GM18861 (cell line): ENCODE results near the gene PRPF38B.
A peak's percentile ranks its signal among the peaks of the same experiment; 100 is the strongest.
"Not testable (repeated sequence)": the region's sequence is repeated elsewhere in the genome, so short reads cannot be mapped to it uniquely, and the experiment has no call there.

Experiments
- ATAC-seq: cut with Tn5 transposase; IDR thresholded peaks from one replicate; pipeline ENCODE4 v1.9.1; 2021; ENCODE audit not compliant: unreplicated experiment

The PRPF38B gene

DNA sequence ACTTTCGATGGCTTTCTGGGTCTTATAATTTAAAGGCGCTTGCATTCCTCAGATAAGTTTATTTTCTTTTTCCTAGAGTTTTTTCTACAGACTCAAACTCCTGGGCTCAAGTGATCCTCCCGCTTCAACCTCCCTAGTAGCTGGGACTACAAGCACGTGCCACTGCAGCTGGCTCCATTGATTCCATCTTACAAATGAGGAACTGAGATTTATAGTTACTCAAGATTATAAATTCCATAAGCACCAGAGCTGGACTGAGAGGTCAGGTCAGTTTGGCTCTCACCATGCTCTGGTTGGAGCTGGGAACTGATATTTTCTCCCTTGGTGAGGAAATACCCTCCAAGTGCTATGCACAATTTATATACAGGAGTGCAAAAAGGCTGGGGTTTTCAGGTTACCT lies 13.4 kb upstream of the PRPF38B start:
- no peak for ATAC-seq

DNA sequence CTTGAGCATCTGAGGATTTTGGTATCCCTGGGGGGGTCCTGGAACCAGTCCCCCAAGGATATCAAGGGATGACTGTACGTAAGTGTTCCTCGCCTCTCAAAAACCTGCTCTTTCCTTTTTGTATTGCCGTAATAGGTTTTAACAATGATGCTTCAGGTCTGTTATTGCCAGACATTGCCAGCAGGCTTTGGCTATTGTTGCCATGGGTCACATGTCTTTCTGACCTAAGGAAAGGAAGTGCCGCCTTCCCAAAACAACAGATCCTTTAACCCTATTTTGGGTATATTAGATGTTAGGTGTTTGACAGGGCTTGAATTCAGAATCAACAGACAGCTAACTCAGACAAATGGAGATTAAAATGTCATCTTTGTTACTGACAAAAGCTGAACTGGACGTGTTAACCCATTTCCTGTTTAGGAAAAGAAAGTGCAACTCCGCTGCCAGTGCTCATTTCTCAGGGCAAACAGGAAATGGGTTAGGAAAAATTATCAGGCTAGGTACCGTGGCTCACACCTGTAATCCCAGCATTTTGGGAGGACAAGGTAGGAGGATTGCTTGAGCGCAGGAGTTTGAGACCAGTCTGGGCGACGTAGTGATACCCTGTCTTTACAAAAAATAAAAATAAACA lies 12.4 kb upstream of the PRPF38B start:
- ATAC-seq = no peak

DNA sequence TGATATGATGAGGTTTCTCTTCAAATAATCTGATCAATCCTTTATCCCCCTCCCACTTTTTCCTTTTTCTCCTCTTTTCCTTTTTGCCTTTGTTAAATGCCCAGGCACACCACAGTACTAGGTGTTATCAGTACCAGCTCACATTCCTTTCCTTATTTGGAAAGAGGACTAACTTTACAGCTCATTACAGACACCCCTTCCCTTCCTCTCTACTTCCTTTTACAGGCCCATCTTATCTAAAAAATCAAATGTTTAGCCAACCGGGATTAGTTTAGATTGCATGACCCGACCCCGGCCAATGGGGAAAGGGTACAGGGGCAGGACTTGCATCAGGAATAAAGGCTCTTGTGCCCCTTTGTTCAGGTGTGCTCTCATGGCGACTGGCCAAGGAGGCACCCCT lies 10.4 kb upstream of the PRPF38B start:
- not testable (repeated sequence) for ATAC-seq

DNA sequence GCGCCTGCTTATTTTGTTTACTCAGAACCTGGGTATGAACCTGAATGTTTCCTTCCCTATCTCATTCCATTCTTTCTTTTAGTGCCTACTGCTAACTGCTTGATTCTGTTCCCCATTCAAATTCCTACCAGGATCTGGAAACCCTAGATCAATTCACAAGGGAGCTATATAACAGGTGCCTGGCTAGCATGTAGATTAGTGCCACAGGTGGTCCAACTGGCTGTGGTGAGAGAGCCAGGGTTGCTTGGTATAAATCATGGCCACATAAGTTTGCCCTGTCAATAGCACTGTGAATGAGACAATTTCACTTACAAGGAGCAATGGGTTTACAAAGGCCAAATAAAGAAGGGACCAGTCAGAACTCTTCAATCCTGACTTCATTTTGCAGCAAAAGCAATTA lies 6.6 kb upstream of the PRPF38B start:
- ATAC-seq = no peak

DNA sequence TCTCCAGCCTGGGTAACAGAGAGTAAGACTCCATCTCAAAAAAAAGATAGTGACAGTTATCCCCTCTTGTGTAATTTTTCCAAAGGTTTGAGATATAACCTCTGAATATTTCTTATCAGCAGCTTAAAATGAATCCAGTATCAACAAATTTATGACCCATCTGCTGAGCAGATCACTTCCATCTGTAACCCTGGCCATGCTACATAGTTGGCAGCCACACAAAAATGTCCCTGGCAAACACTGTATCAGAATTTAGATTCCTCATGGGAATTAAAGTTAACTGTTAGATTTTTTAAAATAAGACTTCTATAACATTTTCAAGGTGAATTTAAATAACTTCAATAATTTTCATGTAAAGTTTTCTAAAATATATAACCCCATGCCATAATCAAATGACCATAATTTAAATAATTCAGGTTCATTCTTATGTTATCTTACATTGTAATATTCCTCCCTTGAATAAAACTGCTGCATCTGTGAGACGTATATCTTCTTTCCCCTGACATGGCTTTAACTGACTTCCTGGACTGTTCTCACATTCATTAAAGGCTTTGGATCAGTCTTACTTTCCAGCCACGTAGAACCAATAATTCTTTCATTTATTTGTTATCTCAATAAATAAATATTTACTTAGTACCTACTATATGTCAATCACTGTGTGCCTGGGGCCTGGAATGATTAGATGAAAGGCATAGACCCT lies 5.3 kb upstream of the PRPF38B start:
- no peak for ATAC-seq

DNA sequence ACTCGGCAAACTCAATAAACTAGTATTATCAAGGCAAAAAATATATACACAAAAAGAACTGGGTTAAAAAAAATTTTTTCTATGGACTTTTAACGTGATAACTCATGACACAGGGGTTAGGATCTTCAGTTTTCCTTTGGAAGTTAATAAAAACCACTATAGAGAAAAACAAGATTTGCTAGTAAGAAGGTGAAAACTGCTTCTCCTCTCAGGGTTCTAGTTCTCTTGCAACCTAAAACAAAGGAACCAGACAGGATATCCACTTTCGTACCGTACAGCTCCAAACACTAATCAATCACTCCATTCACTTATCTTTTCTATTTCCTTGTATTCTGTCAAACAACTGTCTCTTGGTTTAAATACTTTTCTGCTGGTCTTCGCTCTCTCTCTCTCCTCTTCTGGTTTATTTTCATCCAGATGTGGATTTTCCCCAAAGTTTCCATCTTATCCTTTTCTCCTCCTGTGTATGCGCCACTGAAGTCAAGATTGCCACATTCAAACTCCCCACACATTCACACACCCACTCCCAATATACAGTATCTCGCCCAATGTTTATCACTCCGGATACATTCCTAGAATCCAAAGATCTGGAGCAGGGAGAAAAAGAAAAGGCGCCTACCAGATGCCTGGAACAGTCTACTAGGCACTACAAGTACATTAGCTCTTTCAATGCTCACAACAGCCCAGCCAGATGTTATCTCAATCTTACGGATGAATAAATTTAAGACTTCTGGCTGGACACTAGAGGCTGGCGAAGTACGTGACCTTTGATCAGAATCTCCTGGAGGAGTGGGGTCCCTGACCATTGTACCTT lies 775 bp upstream of the PRPF38B start:
- ATAC-seq = no peak

DNA sequence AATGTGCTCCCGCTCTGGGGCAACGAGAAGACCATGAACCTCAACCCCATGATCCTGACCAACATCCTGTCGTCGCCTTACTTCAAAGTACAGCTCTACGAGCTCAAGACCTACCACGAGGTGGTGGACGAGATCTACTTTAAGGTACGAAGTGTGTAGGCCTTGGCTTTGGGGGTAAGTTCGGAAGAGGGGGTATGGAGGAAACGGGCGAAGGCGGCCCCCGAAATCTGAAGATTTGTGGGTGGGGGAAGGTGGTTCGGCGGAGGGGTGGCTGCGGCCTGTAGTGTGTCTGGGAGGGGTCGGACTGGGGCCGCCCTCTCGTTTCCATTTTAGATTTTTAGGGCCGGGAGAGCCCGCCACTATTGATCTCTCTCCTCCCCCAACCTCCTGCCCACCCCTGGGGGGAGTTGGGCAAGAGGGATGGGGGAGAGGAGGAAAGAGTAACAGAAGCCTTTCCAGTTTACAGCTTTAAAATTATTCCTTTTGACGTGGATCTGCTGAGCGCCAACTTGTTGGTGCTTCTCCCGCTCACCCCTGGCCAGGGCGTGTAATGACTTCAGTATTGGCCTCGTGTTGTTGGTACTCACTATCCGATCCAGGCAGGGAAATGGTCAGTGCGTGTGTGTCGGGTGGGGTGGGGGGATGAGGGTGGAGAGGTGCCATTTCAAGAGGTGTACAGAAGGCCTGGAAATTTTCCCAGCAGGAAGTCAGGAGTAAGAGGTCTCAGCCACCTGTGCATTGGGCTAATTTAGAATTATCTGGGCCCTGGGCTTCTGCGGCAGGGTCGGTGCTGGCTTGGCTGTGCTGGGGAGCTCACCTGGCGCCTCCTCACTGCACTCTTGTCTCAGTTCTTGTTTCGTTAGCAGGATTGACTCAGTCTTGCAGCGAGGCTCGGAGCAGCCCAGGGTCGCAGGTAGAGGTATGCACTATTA lies 880 bp downstream of the PRPF38B start:
- peak; percentile 51 for ATAC-seq

DNA sequence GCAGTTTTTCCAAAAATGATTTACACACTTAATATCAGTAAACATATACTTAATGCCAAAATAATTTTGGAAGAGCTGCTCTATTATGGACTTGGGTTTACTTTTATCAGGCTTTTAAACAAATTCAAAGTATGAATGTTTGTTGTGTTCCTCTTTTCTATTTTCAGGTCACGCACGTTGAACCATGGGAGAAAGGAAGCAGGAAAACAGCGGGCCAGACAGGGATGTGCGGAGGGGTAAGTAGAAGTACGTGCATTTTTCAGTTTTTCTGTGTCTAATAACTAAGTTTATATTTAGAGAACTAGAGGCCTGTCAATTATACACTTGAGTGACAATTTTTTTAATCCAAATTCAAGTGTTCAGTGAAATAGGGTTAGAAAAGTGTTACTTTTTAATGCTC lies 3.4 kb downstream of the PRPF38B start:
- no peak for ATAC-seq

DNA sequence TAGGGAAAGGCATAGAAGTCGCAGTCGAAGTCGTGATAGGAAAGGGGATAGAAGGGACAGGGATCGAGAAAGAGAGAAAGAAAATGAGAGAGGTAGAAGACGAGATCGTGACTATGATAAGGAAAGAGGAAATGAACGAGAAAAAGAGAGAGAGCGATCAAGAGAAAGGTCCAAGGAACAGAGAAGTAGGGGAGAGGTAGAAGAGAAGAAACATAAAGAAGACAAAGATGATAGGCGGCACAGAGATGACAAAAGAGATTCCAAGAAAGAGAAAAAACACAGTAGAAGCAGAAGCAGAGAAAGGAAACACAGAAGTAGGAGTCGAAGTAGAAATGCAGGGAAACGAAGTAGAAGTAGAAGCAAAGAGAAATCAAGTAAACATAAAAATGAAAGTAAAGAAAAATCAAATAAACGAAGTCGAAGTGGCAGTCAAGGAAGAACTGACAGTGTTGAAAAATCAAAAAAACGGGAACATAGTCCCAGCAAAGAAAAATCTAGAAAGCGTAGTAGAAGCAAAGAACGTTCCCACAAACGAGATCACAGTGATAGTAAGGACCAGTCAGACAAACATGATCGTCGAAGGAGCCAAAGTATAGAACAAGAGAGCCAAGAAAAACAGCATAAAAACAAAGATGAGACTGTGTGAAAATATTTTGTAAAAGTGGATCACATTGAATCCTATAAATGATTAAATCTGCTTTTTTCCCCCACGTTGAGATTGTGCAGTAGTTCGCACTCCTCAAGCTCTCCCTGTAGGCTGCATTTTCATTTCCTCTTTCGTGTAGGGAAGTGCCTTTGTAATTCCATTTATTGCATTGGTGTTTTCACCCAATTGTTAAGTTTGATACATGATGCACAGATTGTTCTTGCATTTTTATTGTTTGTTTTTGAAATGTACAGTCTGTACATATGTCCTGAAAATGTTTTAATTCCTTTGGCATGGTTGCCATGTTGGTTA lies 7.5 kb downstream of the PRPF38B start:
- no peak for ATAC-seq

DNA sequence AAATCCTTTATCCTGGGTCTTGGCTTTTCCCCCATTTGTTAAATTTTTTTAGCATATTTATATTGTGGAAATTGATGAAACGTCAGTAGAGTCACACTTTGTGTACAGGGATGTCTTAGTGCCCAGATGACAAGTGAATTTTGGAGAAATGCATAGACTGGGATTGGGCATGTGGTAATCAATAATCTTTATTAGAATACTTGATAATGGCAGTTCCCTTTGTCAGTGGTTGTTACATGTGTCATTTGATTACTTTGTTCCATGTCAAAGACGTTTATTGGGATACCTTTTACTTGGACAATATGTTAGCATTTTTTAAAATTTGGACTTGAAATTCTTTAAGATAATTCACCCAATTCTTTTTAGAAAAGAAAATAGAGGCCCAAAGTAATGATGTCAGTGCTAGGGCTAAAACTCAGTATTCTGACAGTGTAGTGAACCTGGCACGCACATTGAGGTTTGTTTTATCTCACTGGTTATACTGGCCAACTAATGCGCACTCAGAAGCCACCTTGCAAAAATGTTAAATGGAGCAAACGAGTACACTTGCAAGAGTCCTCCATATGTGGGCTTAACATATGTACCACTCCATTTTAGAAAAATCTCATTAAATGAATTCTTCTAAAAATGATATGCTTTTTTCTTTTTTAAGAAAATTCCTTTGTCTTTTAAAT lies 9.2 kb downstream of the PRPF38B start:
- no peak for ATAC-seq

DNA sequence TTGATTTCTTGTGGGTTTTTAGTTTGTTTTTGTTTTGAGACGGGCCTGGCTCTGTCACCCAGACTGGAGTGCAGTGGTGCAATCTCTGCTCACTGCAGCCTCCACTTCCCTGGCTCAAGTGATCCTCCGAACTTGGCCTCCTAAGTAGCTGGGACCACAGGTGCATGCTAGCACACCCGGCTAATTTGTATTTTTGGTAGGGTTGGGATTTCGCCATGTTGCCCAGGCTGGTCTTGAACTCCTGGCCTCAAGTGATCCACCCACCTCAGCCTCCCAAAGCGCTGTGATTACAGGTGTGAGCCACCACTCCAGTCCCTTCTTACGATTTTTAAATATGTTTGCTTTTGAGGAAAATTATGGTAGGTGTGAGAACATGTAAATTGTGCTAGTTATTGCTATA lies 10.0 kb downstream of the PRPF38B start:
- not testable (repeated sequence) for ATAC-seq

DNA sequence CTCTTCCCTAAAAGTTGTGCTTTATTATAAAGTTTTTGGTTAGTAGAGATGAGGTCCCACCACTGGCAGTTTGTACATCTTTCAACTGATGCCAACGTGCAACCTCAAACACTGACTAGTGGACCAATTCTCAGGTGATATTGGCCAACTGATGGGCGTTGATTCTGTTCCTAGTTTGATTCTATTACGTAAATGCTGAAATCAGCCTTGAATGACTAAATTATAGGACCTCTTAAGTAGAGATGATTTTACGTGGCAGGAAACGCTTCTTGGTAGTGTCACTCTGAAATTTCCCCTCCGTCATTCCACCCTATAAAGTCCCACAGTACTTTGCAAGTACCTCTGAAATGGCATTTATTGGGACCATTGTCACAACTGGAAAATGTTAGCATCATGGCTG lies 11.8 kb downstream of the PRPF38B start:
- ATAC-seq = no peak

DNA sequence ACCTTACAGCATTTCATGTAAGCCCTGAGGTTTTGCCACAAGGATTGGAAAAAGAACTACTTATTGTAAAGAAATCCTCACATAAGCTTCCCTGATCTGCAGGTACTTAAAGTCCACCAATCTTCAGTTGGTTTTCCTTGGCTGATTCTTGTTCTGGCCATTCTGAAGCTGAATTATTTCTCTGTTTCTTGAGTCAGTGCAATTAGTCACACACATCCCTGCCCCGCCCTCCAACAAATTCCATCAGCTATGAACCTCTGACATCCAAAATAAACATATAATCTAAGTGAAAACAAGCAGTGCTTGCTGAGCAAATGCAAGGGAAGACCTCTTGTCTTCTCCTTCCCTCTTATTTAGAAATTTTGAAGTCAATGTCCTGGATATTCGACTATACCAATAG lies 12.4 kb downstream of the PRPF38B start:
- ATAC-seq = no peak

DNA sequence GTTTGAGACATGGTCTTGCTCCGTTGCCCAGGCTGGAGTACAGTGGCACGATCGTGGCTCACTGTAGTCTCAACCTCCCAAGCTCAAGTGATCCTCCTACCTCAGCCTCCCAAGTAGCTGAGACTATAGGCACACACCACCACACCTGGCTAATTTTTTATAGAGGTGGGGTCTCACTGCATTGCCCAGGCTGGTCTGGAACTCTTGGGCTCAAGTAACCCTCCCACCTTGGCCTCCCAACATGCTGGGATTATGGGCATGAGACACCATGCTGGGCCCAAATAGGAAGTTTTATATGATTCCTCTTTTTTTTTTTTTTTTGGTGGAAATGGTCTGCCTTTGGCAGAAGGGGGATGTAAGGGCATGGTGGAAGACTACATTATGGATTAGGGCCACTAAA lies 14.5 kb downstream of the PRPF38B start:
- ATAC-seq = no peak

DNA sequence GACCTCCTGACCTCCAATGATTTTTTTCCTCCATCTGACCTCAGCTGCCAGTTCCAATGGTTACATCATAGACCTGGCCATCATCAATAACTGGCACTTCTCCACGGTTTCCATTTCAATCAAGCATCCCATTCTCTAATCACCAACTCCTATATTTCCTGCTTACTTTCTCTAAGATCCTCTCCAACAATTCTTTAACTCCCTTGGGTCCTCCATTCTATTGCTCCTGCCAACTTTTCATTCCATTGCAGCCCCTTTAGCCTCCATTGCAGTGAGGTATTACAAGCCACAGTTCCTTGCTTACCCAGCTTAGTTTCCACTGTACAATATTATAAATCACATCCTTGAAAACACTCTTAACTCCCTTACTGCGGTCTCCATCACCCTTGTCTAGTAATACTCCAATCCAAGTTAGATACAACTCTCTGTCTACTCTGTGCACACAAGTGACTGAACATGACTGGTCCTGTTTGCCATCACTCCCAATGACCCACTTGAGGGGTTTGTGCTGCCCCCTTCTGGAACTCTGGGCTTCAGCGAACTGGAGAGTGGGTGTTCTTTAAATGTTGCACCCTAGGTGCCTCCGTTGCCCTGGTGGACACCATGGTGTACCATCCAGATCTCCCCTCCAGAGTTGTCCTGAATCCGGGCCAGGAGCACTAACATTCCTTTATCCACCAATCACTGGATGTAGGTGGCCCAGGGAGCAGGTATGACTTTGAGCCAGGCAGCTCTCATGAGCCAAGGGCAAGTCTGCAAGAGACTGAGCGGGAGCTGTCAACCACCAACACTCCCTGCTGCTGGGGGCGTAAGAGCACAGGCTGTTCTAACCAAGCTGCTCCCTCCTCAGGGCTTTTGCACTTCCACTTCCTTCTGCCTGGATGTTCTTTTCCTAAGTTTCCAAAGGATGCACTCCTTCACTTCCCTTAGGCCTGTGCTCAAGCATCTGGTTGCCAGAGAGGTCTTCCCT lies 16.9 kb downstream of the PRPF38B start:
- ATAC-seq = no peak

DNA sequence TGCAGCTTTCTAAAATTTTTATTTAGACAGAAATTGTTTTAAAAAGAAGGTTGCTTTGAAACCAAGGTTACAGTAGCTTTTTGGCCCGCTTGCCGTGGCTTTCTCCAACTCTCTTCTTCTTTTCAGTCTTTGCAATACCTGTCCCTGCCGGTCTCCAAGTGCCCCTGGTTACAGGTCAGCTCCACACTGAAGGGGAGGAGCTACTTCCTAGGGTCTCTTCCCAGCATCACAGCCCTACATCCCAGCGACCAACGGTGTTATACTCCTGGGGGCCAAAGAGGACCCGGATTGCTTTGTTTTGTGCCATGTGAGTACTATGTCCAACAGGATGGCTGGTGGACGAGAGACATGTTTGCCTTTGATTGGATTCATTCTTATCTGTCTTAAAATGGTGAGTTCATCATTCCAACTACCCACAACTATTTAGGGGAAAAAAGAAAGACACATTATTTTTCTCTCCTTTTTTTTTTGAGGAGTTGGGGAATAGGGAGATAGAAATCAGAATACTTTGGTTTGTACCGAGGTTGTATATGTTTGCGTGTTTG lies 20.6 kb downstream of the PRPF38B start, which contains the start of gene FNDC7:
Gene FNDC7, plus strand, starts transcription at position 303 of the 545 bp plus-strand sequence. Its CDS starts 26 bp downstream, at position 329.
- no peak for ATAC-seq

DNA sequence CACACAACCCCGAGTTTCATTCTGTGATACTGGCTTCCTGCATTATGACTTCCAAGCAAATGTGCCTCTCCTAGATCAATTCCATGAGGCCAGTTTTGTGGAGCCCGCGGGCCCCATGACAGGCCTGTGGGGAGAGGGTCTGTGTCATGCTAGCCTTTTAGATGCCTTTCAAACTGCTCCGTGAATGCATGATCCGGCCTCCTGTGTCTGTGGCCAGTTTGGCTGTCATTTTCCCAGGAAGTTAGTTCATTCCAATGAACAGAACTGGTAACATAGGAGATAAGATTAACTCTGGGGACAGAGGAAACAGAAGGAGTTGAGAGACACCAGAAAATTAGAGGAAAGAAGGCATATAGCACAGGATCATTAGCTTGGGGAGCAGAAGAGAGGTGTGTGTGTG lies 23.8 kb downstream of the PRPF38B start:
- no peak for ATAC-seq
